ENCODE data around the gene SPG21.
A peak's percentile ranks its signal among the peaks of the same experiment; 100 is the strongest.

Gene SPG21

GRCh38 chr15:64991536-64992135 lies 1.9 kb upstream of the SPG21 start:
- peak; percentile 25 for DNase-seq

- DNase-seq = no peak
Observed at GRCh38 chr15:64990168-64990470, 405 bp upstream of the SPG21 start.

- peak; percentile 18 for DNase-seq
Observed at GRCh38 chr15:64987136-64987535, 2.6 kb downstream of the SPG21 start.

- DNase-seq = peak; percentile 59
Observed at GRCh38 chr15:64985366-64986033, 4.2 kb downstream of the SPG21 start.

- DNase-seq = peak; percentile 69
Observed at GRCh38 chr15:64982472-64982871, 7.2 kb downstream of the SPG21 start.

GRCh38 chr15:64981812-64982431 lies 7.8 kb downstream of the SPG21 start:
- no peak for DNase-seq

- DNase-seq = no peak
Observed at GRCh38 chr15:64979252-64979710, 10.4 kb downstream of the SPG21 start.

GRCh38 chr15:64975390-64975789 lies 14.3 kb downstream of the SPG21 start:
- peak; percentile 49 for DNase-seq

GRCh38 chr15:64970698-64971097 lies 19.0 kb downstream of the SPG21 start:
- DNase-seq = no peak

GRCh38 chr15:64969401-64969800 lies 20.3 kb downstream of the SPG21 start:
- DNase-seq = no peak

GRCh38 chr15:64961013-64961412 lies 28.7 kb downstream of the SPG21 start:
- no peak for DNase-seq

GRCh38 chr15:64960153-64960552 lies 29.6 kb downstream of the SPG21 start:
- no peak for DNase-seq

- no peak for DNase-seq
Observed at GRCh38 chr15:64959128-64959527, 30.6 kb downstream of the SPG21 start.

- DNase-seq = no peak
Observed at GRCh38 chr15:64954395-64954794, 35.3 kb downstream of the SPG21 start.

GRCh38 chr15:64951777-64952418 lies 37.8 kb downstream of the SPG21 start:
- no peak for DNase-seq

GRCh38 chr15:64950888-64951287 lies 38.8 kb downstream of the SPG21 start:
- no peak for DNase-seq

GRCh38 chr15:64949383-64950186 lies 40.1 kb downstream of the SPG21 start:
- no peak for DNase-seq

- no peak for DNase-seq
Observed at GRCh38 chr15:64948916-64949315, 40.8 kb downstream of the SPG21 start.

GRCh38 chr15:64947211-64947610 lies 42.5 kb downstream of the SPG21 start:
- DNase-seq = no peak

- no peak for DNase-seq
Observed at GRCh38 chr15:64944961-64945360, 44.8 kb downstream of the SPG21 start.

GRCh38 chr15:64943512-64944225 lies 46.0 kb downstream of the SPG21 start:
- DNase-seq = no peak

- DNase-seq = no peak
Observed at GRCh38 chr15:64942356-64942755, 47.4 kb downstream of the SPG21 start.
